Neural cell (in vitro differentiated cells): Measurements from ENCODE around the gene SLC35C1.

Experiments
- CTCF ChIP-seq: fragments of 450-650 bp; IDR thresholded peaks from 2 replicates; pipeline ENCODE4 v1.5.1; 2014; ENCODE audit warnings: antibody characterized with exemption, mild to moderate bottlenecking, moderate library complexity; ENCODE audit not compliant: poor library complexity, severe bottlenecking
- MXI1 ChIP-seq: fragments of 450-650 bp; conservative IDR thresholded peaks from 2 replicates; pipeline ENCODE4 v1.6.1; 2014; ENCODE audit warnings: antibody characterized with exemption, mild to moderate bottlenecking; ENCODE audit not compliant: poor library complexity, severe bottlenecking
- POLR2AphosphoS5 ChIP-seq: IDR thresholded peaks from 2 replicates; pipeline ENCODE4 v1.6.1; 2012

- no peak for TF ChIP-seq CTCF
- no peak for TF ChIP-seq POLR2AphosphoS5
- no peak for TF ChIP-seq MXI1
Observed at GRCh38 chr11:45786272-45786671, 18.7 kb upstream of the SLC35C1 start.
